Prostate gland (tissue), 2 donors: ENCODE measurements around the gene CDH16. TPM values are rescaled to one million over a fixed set of nuclear protein-coding genes. Genes with fewer than 3 reads are reported as not detected.

ENCODE experiments used
- DNase-seq: peaks from one replicate; pipeline ENCODE4 v3.0.0-alpha.2; 2019; ENCODE audit warnings: low spot score
- H3K27ac ChIP-seq, 2 donors: fragments of 200-600 bp; sonication (generic); 2 replicates each; pipeline ENCODE4 v1.5.1; 2017 to 2019
- H3K27me3 ChIP-seq: fragments of 200-600 bp; sonication (generic); replicated peaks from 2 replicates; pipeline ENCODE4 v1.5.1; 2019; ENCODE audit not compliant: insufficient read depth
- H3K36me3 ChIP-seq, 2 donors: fragments of 200-600 bp; sonication (generic); 1 replicate in 1 of 2; 2 replicates in 1 of 2; pipeline versions ENCODE4 v1.5.1 to v1.8.1; 2017 to 2019
- H3K4me1 ChIP-seq: fragments of 200-600 bp; sonication (generic); replicated peaks from 2 replicates; pipeline ENCODE4 v1.5.1; 2019
- H3K4me3 ChIP-seq, 2 donors: fragments of 200-600 bp; sonication (generic); 2 replicates each; pipeline ENCODE4 v1.5.1; 2017 to 2019
- H3K9me3 ChIP-seq: fragments of 200-600 bp; sonication (generic); 2 replicates; pipeline ENCODE4 v1.5.1; 2017
- POLR2A ChIP-seq: fragments of 450-650 bp; IDR thresholded peaks from one replicate; pipeline ENCODE4 v1.6.1; 2016; ENCODE audit warnings: antibody characterized with exemption, mild to moderate bottlenecking
- POLR2AphosphoS5 ChIP-seq: sonication (generic); formaldehyde crosslinking; IDR thresholded peaks from one replicate; pipeline ENCODE4 v1.6.1; 2017; ENCODE audit warnings: antibody characterized with exemption
- WGBS: methylation state at CpG from one replicate; pipeline ENCODE4 v1.1.5; 2018; 5-methylcytosine and 5-hydroxymethylcytosine counted together
- intact Hi-C: fragments of 100-400 bp; cut with DNase I; formaldehyde crosslinking; loops from one replicate; pipeline ENCODE4 v1.14.2; 2022
- total RNA-seq, 2 donors: library from RNA; depleted of rRNA; stranded (reverse); fragments of >200 nt; gene quantifications; one replicate each; pipeline ENCODE4 v1.1.0, GENCODE V29; 2016
- TF ChIP-seq, protein P1 (sequence below), 4 experiments: fragments of 200-600 bp in 2 of 4; fragments of 450-650 bp in 2 of 4; sonication (generic) in 2 of 4; IDR thresholded peaks; 1 replicate in 3 of 4; 2 replicates in 1 of 4; pipeline ENCODE4 v1.5.1; 2016 to 2019; ENCODE audit warnings: antibody characterized with exemption in 4 of 4, mild to moderate bottlenecking in 2 of 4, moderate library complexity in 2 of 4

Gene CDH16
- total RNA-seq, 2 donors from 2014 or later, result not detected

DNA sequence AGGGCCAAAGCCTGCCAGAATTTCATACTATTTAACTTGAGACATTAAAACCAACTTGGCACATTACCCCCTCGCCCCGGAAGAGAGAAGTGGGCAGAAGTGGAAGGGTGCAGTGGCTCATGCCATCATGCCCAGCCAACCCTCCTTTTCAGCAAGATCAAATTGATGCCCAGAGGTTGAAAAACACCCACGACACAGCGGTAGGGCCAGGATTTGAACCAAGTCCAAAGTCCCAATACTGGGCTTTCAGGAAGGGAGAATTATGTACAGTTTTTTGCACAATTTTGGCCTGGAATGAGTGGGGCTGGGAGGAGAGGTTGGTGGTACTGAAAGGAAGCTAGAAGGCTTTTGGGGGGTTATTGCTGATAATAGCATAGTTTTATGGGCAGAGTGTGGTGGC, 27.3 kb downstream of the CDH16 start:
- Histone ChIP-seq H3K36me3 (no peaks in the 10 kb centered on the region), H3K27ac (no peak overlapping the region), H3K4me3 (no peak overlapping the region), H3K9me3 (no peaks in the 10 kb centered on the region), H3K27me3 (no peaks in the 10 kb centered on the region), H3K4me1 (no peaks in the 10 kb centered on the region)
- intact Hi-C loops, result loop anchor here (5.0 kb wide), 1 partner anchor 266 kb away; the partner anchor contains the start of genes FBXL8 and TRADD
- TF ChIP-seq POLR2A, result no peak
- TF ChIP-seq POLR2AphosphoS5, result no peak
- TF ChIP-seq, protein P1, sequence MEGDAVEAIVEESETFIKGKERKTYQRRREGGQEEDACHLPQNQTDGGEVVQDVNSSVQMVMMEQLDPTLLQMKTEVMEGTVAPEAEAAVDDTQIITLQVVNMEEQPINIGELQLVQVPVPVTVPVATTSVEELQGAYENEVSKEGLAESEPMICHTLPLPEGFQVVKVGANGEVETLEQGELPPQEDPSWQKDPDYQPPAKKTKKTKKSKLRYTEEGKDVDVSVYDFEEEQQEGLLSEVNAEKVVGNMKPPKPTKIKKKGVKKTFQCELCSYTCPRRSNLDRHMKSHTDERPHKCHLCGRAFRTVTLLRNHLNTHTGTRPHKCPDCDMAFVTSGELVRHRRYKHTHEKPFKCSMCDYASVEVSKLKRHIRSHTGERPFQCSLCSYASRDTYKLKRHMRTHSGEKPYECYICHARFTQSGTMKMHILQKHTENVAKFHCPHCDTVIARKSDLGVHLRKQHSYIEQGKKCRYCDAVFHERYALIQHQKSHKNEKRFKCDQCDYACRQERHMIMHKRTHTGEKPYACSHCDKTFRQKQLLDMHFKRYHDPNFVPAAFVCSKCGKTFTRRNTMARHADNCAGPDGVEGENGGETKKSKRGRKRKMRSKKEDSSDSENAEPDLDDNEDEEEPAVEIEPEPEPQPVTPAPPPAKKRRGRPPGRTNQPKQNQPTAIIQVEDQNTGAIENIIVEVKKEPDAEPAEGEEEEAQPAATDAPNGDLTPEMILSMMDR (IDR thresholded peaks at IDR 0.05), result no peak
- DNase-seq, result no peak
- WGBS, result 92% methylated on average over 4 of the region's 4 CpGs

DNA sequence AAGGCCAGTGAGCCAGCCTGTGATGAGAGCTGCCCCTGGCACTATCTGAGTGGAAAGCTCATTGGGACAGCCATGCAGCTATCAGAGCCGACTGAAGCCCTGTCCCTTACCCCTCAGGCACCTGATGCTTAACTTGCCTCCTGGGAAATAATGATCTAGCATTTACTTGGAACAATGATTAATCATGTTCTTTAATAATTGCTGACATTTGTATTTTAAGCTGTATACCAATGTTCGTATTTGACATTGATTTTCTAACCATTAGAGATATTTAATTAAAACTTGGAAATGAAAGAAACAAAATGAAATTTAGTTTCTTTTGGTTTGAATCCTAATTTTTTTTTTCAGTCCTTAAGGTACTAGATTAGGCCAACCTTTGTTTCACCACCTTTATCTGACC, 27.9 kb downstream of the CDH16 start:
- no peaks in the 10 kb centered on the region for H3K27me3 ChIP-seq
- TF ChIP-seq POLR2AphosphoS5, result no peak
- no peak for TF ChIP-seq POLR2A
- TF ChIP-seq, protein P1 (IDR thresholded peaks at IDR 0.05), result no peak
- H3K36me3 ChIP-seq, result no peaks in the 10 kb centered on the region
- no peaks in the 10 kb centered on the region for H3K4me1 ChIP-seq
- 82% methylated on average over 2 of the region's 2 CpGs for WGBS
- H3K9me3 ChIP-seq, result no peaks in the 10 kb centered on the region
- H3K27ac ChIP-seq, result no peak overlapping the region
- intact Hi-C loops, result loop anchor here (5.0 kb wide), 1 partner anchor 267 kb away; the partner anchor contains the start of genes FBXL8 and TRADD
- no peak overlapping the region for H3K4me3 ChIP-seq
- DNase-seq, result no peak

DNA sequence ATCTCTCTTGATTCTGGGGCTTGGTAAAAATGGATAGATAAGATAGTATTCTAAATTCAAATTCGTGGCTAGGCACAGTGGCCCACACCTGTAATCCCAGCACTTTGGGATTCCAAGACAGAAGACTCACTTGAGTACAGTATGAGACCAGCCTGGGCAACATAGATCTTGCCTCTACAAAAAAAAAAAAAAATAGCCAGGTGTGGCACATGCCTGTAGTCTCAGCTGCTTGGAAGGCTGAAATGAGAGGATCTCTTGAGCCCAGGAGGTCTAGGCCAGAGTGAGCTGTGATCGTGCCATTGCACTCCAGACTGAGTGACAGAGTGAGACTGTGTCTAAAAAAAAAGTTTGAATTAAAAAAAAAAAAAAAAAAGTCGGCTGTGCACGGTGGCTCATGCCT, 29.1 kb downstream of the CDH16 start:
- 68% methylated on average over 4 of the region's 4 CpGs for WGBS
- intact Hi-C loops, result loop anchor here (5.0 kb wide), 1 partner anchor 268 kb away; the partner anchor contains the start of genes FBXL8 and TRADD

DNA sequence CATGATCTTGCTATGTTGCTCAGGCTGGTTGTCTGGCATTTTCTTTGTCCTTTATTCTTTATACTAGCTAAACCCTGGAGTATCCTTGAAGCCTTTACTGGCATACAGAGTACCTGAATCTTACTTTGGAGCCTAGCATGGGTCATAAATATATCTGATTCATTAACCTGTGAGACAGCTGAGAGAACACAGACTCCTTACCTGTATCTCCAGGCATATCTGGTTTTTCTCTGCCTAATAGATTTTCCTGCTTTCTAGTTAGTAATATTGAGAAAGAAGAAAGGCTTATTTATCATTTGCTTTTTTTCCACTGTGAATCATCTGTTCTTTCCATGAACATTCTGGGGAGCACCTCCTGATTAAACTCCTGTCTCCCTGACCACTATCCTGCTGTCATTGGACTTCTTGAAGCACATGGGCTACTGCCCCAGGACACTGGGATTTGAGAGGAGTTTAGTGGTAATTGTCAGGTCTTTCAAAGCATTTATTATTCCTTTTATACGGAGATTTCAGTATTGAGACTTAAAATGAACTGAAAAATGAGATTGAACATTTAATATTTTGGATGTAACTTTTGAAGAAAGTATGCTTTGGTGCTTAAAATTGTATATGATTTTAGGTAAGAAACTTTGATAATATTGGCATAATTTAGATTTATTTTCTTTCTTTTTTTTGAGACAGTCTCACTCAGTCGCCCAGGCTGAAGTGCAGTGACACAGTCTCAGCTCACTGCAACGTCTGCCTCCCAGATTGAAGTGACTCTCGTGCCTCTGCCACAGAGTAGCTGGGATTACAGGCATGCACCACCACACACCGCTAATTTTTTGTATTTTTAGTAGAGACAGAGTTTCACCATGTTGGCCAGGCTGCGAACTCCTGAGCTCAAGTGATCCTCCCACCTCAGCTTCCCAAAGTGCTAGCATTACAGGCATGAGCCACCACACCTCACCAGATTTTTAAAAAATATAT, 29.8 kb downstream of the CDH16 start:
- Histone ChIP-seq H3K27me3 (no peaks in the 10 kb centered on the region), H3K36me3 (peaks cover 0 to 5% of the 10 kb centered on the region in 2 donors), H3K4me3 (no peak overlapping the region), H3K9me3 (no peaks in the 10 kb centered on the region), H3K4me1 (no peaks in the 10 kb centered on the region), H3K27ac (no peak overlapping the region)
- TF ChIP-seq, protein P1 (IDR thresholded peaks at IDR 0.05), result no peak
- TF ChIP-seq POLR2A (no peak), POLR2AphosphoS5 (no peak)
- 92% methylated on average over 6 of the region's 6 CpGs for WGBS
- DNase-seq, result no peak
- intact Hi-C loops, result no loop called here

More for the DNA sequence above, 29.1 kb downstream of the CDH16 start:
- H3K9me3 ChIP-seq, result no peaks in the 10 kb centered on the region
- peaks cover 0 to 2% of the 10 kb centered on the region in 2 donors for H3K36me3 ChIP-seq
- TF ChIP-seq POLR2A (no peak), POLR2AphosphoS5 (no peak)
- TF ChIP-seq, protein P1 (IDR thresholded peaks at IDR 0.05), result no peak
- no peak overlapping the region for H3K27ac ChIP-seq
- no peaks in the 10 kb centered on the region for H3K4me1 ChIP-seq
- no peak overlapping the region for H3K4me3 ChIP-seq
- H3K27me3 ChIP-seq, result no peaks in the 10 kb centered on the region
- no peak for DNase-seq
